GM23338 (cell line): ENCODE results near the gene APOL5. TPM values are rescaled to one million over a fixed set of nuclear protein-coding genes. Genes with fewer than 3 reads are reported as not detected.

Source experiments
- ATAC-seq: fragments of 200-7000 bp; cut with Tn5 transposase; 3 replicates; pipeline ENCODE4 v1.9.1; 2020
- DNase-seq: peaks from one replicate; pipeline ENCODE4 v3.0.0-alpha.2; 2015; ENCODE audit warnings: low spot score
- H2AFZ ChIP-seq: fragments of 200-600 bp; sonication (generic); 2 replicates; pipeline ENCODE4 v1.8.0; 2016; ENCODE audit warnings: antibody characterized with exemption, mild to moderate bottlenecking, moderate library complexity
- H3F3A ChIP-seq: fragments of 200-600 bp; sonication (generic); replicated peaks from 2 replicates; pipeline ENCODE4 v1.8.0; 2017; ENCODE audit warnings: antibody characterized with exemption, mixed run types, low read depth
- H3K27ac ChIP-seq: fragments of 200-600 bp; sonication (generic); 2 replicates; pipeline ENCODE4 v1.6.1; 2016; ENCODE audit warnings: low read depth
- H3K27me3 ChIP-seq: fragments of 200-600 bp; sonication (generic); 2 replicates; pipeline ENCODE4 v1.8.0; 2016; ENCODE audit warnings: mild to moderate bottlenecking, mixed run types, moderate library complexity; ENCODE audit not compliant: insufficient read depth
- H3K36me3 ChIP-seq: fragments of 200-600 bp; sonication (generic); 2 replicates; pipeline ENCODE4 v1.8.0; 2016; ENCODE audit warnings: mild to moderate bottlenecking; ENCODE audit not compliant: insufficient read depth
- H3K4me1 ChIP-seq: fragments of 200-600 bp; sonication (generic); 2 replicates; pipeline ENCODE4 v1.8.0; 2016; ENCODE audit warnings: mild to moderate bottlenecking, moderate library complexity; ENCODE audit not compliant: insufficient read depth
- H3K4me2 ChIP-seq: fragments of 200-600 bp; sonication (generic); 2 replicates; pipeline ENCODE4 v1.7.1; 2017; ENCODE audit warnings: mixed run types
- H3K4me3 ChIP-seq: fragments of 200-600 bp; sonication (generic); 2 replicates; pipeline ENCODE4 v1.6.1; 2016; ENCODE audit warnings: mixed run types
- H3K79me2 ChIP-seq: fragments of 200-600 bp; sonication (generic); replicated peaks from 2 replicates; pipeline ENCODE4 v1.8.0; 2017; ENCODE audit warnings: mild to moderate bottlenecking; ENCODE audit not compliant: insufficient read depth
- H3K9me2 ChIP-seq: fragments of 200-600 bp; sonication (generic); 2 replicates; pipeline ENCODE4 v1.8.0; 2017; ENCODE audit not compliant: insufficient read depth
- H4K20me1 ChIP-seq: fragments of 200-600 bp; sonication (generic); replicated peaks from 2 replicates; pipeline ENCODE4 v1.8.0; 2017; ENCODE audit warnings: mild to moderate bottlenecking; ENCODE audit not compliant: insufficient read depth
- H3K27ac Mint-ChIP-seq: 2 replicates; pipeline ENCODE4 v1.8.0; 2020; ENCODE audit warnings: inconsistent platforms, mild to moderate bottlenecking, moderate library complexity, mixed read lengths
- H3K27me3 Mint-ChIP-seq: 3 replicates; pipeline ENCODE4 v1.8.0; 2022; ENCODE audit warnings: low read depth, mild to moderate bottlenecking, moderate library complexity, mixed read lengths, inconsistent platforms; ENCODE audit not compliant: insufficient read depth, poor library complexity
- H3K36me3 Mint-ChIP-seq: 3 replicates; pipeline ENCODE4 v1.8.0; 2021; ENCODE audit warnings: low read depth, mild to moderate bottlenecking, inconsistent platforms, moderate library complexity, mixed read lengths
- H3K4me1 Mint-ChIP-seq: 3 replicates; pipeline ENCODE4 v1.8.0; 2020; ENCODE audit warnings: mild to moderate bottlenecking, inconsistent platforms, mixed read lengths
- H3K4me3 Mint-ChIP-seq: 3 replicates; pipeline ENCODE4 v1.8.0; 2021; ENCODE audit warnings: moderate library complexity, mild to moderate bottlenecking, inconsistent platforms, mixed read lengths
- H3K9me3 Mint-ChIP-seq: 3 replicates; pipeline ENCODE4 v1.8.0; 2020; ENCODE audit warnings: moderate library complexity, mild to moderate bottlenecking, inconsistent platforms, mixed read lengths
- EZH2 ChIP-seq: fragments of 200-600 bp; sonication (generic); IDR thresholded peaks from one replicate; pipeline ENCODE4 v1.8.0; 2017; ENCODE audit warnings: antibody characterized with exemption, mild to moderate bottlenecking, low read depth; ENCODE audit not compliant: unreplicated experiment
- EZH2phosphoT487 ChIP-seq: fragments of 200-600 bp; sonication (generic); IDR thresholded peaks from one replicate; pipeline ENCODE4 v1.8.1; 2018; ENCODE audit warnings: antibody characterized with exemption; ENCODE audit not compliant: unreplicated experiment
- JUNB ChIP-seq: IDR thresholded peaks from one replicate; pipeline ENCODE4 v1.6.1; 2016; ENCODE audit warnings: antibody characterized with exemption; ENCODE audit not compliant: unreplicated experiment
- NANOG ChIP-seq: IDR thresholded peaks from 2 replicates; pipeline ENCODE4 v1.6.1; 2016; ENCODE audit warnings: antibody characterized with exemption, borderline replicate concordance
- POLR2AphosphoS5 ChIP-seq: IDR thresholded peaks from 2 replicates; pipeline ENCODE4 v1.6.1; 2016; ENCODE audit warnings: antibody characterized with exemption, low read depth
- REST ChIP-seq: IDR thresholded peaks from one replicate; pipeline ENCODE4 v1.6.1; 2018; ENCODE audit warnings: antibody characterized with exemption; ENCODE audit not compliant: unreplicated experiment
- ZNF114 ChIP-seq: fragments of 250-450 bp; sonication (Bioruptor Pico); IDR thresholded peaks from 2 replicates; pipeline ENCODE4 v1.5.0; 2020; ENCODE audit warnings: mild to moderate bottlenecking, moderate library complexity
- ZNF331 ChIP-seq: fragments of 250-450 bp; sonication (Bioruptor Pico); IDR thresholded peaks from 2 replicates; pipeline ENCODE4 v1.5.0; 2020; ENCODE audit warnings: low read depth, mild to moderate bottlenecking, moderate library complexity
- ZNF462 ChIP-seq: fragments of 250-450 bp; sonication (Bioruptor Pico); IDR thresholded peaks from 2 replicates; pipeline ENCODE4 v1.5.0; 2020; ENCODE audit warnings: mild to moderate bottlenecking, moderate library complexity
- polyA plus RNA-seq: library from polyadenylated mRNA; unstranded; fragments of >200 nt; fragmentation: Nextera tagmentation; extraction: Ambion mirVana; gene quantifications from 2 replicates; pipeline ENCODE4 v1.2.1, GENCODE V29; 2016
- total RNA-seq: library from RNA; depleted of rRNA; stranded (reverse); fragments of >200 nt; shearing (Covaris generic); gene quantifications from 2 replicates; pipeline ENCODE4 v1.2.3, GENCODE V29; 2014

The APOL5 gene
- total and polyA plus RNA-seq, 2 experiments from 2014 or later = not detected

DNA sequence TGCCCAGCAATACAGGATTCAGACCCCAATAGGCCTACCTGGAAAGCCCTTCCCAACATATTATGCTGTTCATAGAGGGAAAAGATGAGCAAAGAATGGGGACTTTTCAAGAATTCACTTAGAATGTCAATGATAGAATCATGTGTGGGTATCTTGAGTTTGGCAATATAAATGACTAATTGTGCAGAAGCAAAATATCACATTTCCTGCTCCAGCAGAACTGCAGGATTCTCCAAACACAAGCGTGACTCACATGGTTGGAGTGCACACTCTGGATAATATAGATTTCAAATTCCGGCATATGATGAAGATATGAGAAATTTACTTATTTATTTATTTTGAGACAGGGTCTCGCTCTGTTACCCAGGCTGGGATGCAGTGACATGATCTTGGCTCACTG is 12.5 kb upstream of the APOL5 start (continued):
- TF ChIP-seq ZNF462 (CRISPR knock-in tag) (no peak), JUNB (no peak), NANOG (no peak), REST (no peak)

DNA sequence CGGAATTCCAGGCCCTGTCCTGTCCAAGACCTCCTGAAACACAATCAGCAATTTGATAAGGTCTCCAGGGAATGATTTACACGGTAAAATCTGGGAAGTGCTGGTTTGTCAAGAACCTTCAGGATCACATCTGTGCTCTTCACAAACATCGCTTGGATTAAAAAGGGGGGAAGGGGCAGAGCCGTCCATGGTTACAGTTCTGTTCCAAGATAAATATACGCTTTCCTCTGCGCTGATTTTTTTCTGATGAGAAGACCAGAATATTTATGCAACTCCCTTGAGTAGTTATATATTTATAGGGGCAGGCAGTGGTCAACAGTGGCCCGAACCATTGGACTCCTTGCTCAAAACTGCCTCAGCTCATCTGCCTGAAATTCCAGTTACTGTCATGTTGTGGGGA is 9.2 kb upstream of the APOL5 start:
- no peaks in the 10 kb centered on the region; the same call in 2 of the 3 replicates for H3K36me3 Mint-ChIP-seq
- Histone ChIP-seq H3K4me2 (no peak overlapping the region), H3K4me3 (no peak overlapping the region), H3K4me1 (no peaks in the 10 kb centered on the region), H2AFZ (no peak overlapping the region), H3K27ac (no peak overlapping the region), H3K79me2 (no peaks in the 10 kb centered on the region), H3K9me2 (no peaks in the 10 kb centered on the region), H3F3A (no peaks in the 10 kb centered on the region), H3K27me3 (no peaks in the 10 kb centered on the region), H4K20me1 (no peaks in the 10 kb centered on the region), H3K36me3 (no peaks in the 10 kb centered on the region)
- no peaks in the 10 kb centered on the region; the same call in 2 of the 3 replicates for H3K9me3 Mint-ChIP-seq
- no peak overlapping the region for H3K4me3 Mint-ChIP-seq
- no peak overlapping the region for H3K27ac Mint-ChIP-seq
- DNase-seq = no peak
- no peak for ATAC-seq
- H3K4me1 Mint-ChIP-seq = no peaks in the 10 kb centered on the region
- peaks cover 2% of the 10 kb centered on the region for H3K27me3 Mint-ChIP-seq
- TF ChIP-seq ZNF331 (no peak), REST (no peak), POLR2AphosphoS5 (no peak), EZH2 (no peak), ZNF114 (CRISPR knock-in tag) (no peak), JUNB (no peak), EZH2phosphoT487 (no peak)
